Smooth muscle cell (in vitro differentiated cells): Measurements from ENCODE around the gene SYVN1. TPM values are rescaled to one million over a fixed set of nuclear protein-coding genes. Genes with fewer than 3 reads are reported as not detected.

Source experiments
- DNase-seq: peaks from one replicate; lab custom pipeline; 2025; ENCODE audit not compliant: unreplicated experiment; lab: John Stamatoyannopoulos, UW
- H2AFZ ChIP-seq: fragments of 200-600 bp; sonication (generic); 2 replicates; pipeline ENCODE4 v1.6.0; 2016; ENCODE audit warnings: antibody characterized with exemption, low read depth, mild to moderate bottlenecking
- H3F3A ChIP-seq: fragments of 200-600 bp; sonication (generic); 2 replicates; pipeline ENCODE4 v1.6.0; 2017; ENCODE audit warnings: antibody characterized with exemption, low read depth
- H3K27ac ChIP-seq: fragments of 200-600 bp; sonication (generic); 2 replicates; pipeline ENCODE4 v1.5.1; 2016; ENCODE audit warnings: low read depth, mild to moderate bottlenecking
- H3K27me3 ChIP-seq: fragments of 200-600 bp; sonication (generic); 2 replicates; pipeline ENCODE4 v1.6.1; 2016; ENCODE audit warnings: low read depth, mild to moderate bottlenecking
- H3K36me3 ChIP-seq: fragments of 200-600 bp; sonication (generic); 2 replicates; pipeline ENCODE4 v1.5.1; 2016; ENCODE audit warnings: low read depth
- H3K4me1 ChIP-seq: fragments of 200-600 bp; sonication (generic); 2 replicates; pipeline ENCODE4 v1.5.1; 2016; ENCODE audit warnings: low read depth
- H3K4me2 ChIP-seq: fragments of 200-600 bp; sonication (generic); 2 replicates; pipeline ENCODE4 v1.6.0; 2016; ENCODE audit warnings: mild to moderate bottlenecking
- H3K4me3 ChIP-seq: fragments of 200-600 bp; sonication (generic); 2 replicates; pipeline ENCODE4 v1.5.1; 2016; ENCODE audit warnings: mild to moderate bottlenecking
- H3K79me2 ChIP-seq: fragments of 200-600 bp; sonication (generic); 2 replicates; pipeline ENCODE4 v1.6.0; 2016; ENCODE audit warnings: low read depth, mild to moderate bottlenecking
- H3K9ac ChIP-seq: fragments of 200-600 bp; sonication (generic); 2 replicates; pipeline ENCODE4 v1.6.0; 2016; ENCODE audit warnings: low read depth
- H3K9me3 ChIP-seq: fragments of 200-600 bp; sonication (generic); replicated peaks from 2 replicates; pipeline ENCODE4 v1.5.1; 2016; ENCODE audit warnings: low read depth
- H4K20me1 ChIP-seq: fragments of 200-600 bp; sonication (generic); 2 replicates; pipeline ENCODE4 v1.6.0; 2016; ENCODE audit warnings: low read depth
- WGBS: methylation state at CpG from one replicate; pipeline ENCODE4 v1.1.7; 2016; ENCODE audit warnings: low lambda C conversion rate; 5-methylcytosine and 5-hydroxymethylcytosine counted together
- polyA plus RNA-seq: library from polyadenylated mRNA; unstranded; fragments of >200 nt; fragmentation: Nextera tagmentation; extraction: Ambion mirVana; gene quantifications from 2 replicates; pipeline ENCODE4 v1.2.1, GENCODE V29; 2016
- total RNA-seq: library from RNA; depleted of rRNA; stranded (reverse); fragments of >200 nt; gene quantifications from 2 replicates; pipeline ENCODE4 v1.2.3, GENCODE V29; 2014
- TF ChIP-seq, protein P1 (sequence below): fragments of 200-600 bp; sonication (generic); IDR thresholded peaks from 2 replicates; pipeline ENCODE4 v1.5.1; 2017; ENCODE audit warnings: borderline replicate concordance, mild to moderate bottlenecking, antibody characterized with exemption; ENCODE audit not compliant: insufficient read depth, poor library complexity, severe bottlenecking

Gene SYVN1
- total and polyA plus RNA-seq, 2 experiments from 2014 or later: 30.0 to 52.0 TPM

DNA sequence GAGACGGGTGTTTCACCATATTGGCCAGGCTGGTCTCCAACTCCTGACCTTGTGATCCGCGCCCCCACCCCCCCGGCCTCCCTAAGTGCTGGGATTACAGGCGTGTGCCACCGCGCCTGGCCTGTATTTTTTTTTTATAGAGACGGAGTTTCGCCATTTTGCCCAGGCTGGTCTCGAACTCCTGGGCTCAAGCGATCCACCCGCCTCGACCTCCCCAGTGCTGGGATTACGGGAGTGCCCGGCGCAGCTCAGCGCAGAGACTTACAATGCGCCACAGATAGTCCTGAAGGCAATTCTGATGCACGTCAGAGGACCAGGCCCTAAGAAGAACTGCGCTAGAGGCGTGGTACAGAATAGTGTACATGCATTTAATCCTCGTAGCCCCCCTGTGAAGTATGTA, 38.9 kb downstream of the SYVN1 start:
- TF ChIP-seq, protein P1, sequence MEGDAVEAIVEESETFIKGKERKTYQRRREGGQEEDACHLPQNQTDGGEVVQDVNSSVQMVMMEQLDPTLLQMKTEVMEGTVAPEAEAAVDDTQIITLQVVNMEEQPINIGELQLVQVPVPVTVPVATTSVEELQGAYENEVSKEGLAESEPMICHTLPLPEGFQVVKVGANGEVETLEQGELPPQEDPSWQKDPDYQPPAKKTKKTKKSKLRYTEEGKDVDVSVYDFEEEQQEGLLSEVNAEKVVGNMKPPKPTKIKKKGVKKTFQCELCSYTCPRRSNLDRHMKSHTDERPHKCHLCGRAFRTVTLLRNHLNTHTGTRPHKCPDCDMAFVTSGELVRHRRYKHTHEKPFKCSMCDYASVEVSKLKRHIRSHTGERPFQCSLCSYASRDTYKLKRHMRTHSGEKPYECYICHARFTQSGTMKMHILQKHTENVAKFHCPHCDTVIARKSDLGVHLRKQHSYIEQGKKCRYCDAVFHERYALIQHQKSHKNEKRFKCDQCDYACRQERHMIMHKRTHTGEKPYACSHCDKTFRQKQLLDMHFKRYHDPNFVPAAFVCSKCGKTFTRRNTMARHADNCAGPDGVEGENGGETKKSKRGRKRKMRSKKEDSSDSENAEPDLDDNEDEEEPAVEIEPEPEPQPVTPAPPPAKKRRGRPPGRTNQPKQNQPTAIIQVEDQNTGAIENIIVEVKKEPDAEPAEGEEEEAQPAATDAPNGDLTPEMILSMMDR: no peak
- no peak overlapping the region for H3K27ac ChIP-seq
- 94% methylated on average over 22 of the region's 22 CpGs for WGBS

DNA sequence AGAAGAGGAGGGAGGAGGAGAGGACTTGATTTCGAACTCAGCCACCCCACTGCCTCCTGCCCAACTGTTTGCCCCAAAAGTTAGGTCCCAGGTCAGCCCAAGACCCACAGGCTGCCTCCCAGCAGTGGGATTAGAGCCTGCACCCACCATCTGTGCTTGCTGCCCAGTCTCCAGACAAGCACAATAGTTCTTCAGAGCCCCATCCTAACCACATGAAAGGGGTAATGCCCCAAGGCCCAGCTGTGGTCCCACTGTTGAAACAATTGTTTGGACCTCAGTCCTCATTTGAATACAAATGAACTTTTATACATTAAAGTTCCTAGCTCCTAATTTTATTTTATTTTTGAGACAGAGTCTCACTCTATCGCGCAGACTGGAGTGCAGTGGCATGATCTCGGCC, 43.7 kb downstream of the SYVN1 start:
- Histone ChIP-seq H3K27ac (no peak overlapping the region), H3K36me3 (no peaks in the 10 kb centered on the region), H3K4me3 (no peak overlapping the region), H3K79me2 (peaks cover under 1% of the 10 kb centered on the region), H3K4me1 (no peaks in the 10 kb centered on the region), H4K20me1 (no peaks in the 10 kb centered on the region), H3F3A (no peaks in the 10 kb centered on the region), H3K27me3 (no peaks in the 10 kb centered on the region), H3K4me2 (no peak overlapping the region), H3K9me3 (no peaks in the 10 kb centered on the region), H3K9ac (no peak overlapping the region), H2AFZ (no peak overlapping the region)
- TF ChIP-seq, protein P1: no peak
- 96% methylated on average over 4 of the region's 4 CpGs for WGBS
- DNase-seq: no peak

More for the DNA sequence above, 38.9 kb downstream of the SYVN1 start:
- Histone ChIP-seq H3K9ac (no peak overlapping the region), H3K36me3 (no peaks in the 10 kb centered on the region), H3K4me1 (peaks cover 5% of the 10 kb centered on the region), H2AFZ (no peak overlapping the region), H3K79me2 (peaks cover 16% of the 10 kb centered on the region), H3K4me3 (no peak overlapping the region), H4K20me1 (peaks cover 4% of the 10 kb centered on the region), H3K4me2 (no peak overlapping the region), H3K27me3 (no peaks in the 10 kb centered on the region), H3K9me3 (no peaks in the 10 kb centered on the region), H3F3A (no peaks in the 10 kb centered on the region)
- DNase-seq: no peak

DNA sequence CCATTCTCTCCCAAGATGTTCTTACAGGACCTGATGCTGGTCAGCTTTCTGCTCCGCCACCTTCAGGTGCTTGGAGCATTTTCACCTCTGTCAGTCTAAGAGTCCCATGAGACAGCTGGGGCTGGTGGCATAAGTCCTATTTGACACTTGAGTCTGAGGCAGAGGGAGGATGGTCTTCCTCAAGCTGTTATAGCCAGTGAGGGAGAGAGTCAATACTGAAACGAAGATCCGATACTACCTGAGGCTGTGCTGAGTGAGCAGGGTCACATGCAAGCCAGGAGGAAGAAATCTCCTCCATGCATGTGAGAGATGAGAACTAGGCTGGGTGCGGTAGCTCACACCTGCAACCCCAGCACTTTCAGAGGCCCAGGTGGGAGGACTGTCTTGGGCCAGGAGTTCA, 44.7 kb downstream of the SYVN1 start:
- H3K4me1 ChIP-seq: peaks cover 3% of the 10 kb centered on the region
- no peak overlapping the region for H3K4me2 ChIP-seq
- no peaks in the 10 kb centered on the region for H3K27me3 ChIP-seq
- H4K20me1 ChIP-seq: no peaks in the 10 kb centered on the region
- H3K79me2 ChIP-seq: peaks cover 10% of the 10 kb centered on the region
- H2AFZ ChIP-seq: no peak overlapping the region
- no peak overlapping the region for H3K27ac ChIP-seq
- WGBS: 97% methylated on average over 4 of the region's 4 CpGs
- no peaks in the 10 kb centered on the region for H3K9me3 ChIP-seq
- H3K9ac ChIP-seq: no peak overlapping the region
- no peak for DNase-seq
- no peaks in the 10 kb centered on the region for H3K36me3 ChIP-seq
- TF ChIP-seq, protein P1: no peak
- H3F3A ChIP-seq: no peaks in the 10 kb centered on the region
- no peak overlapping the region for H3K4me3 ChIP-seq

DNA sequence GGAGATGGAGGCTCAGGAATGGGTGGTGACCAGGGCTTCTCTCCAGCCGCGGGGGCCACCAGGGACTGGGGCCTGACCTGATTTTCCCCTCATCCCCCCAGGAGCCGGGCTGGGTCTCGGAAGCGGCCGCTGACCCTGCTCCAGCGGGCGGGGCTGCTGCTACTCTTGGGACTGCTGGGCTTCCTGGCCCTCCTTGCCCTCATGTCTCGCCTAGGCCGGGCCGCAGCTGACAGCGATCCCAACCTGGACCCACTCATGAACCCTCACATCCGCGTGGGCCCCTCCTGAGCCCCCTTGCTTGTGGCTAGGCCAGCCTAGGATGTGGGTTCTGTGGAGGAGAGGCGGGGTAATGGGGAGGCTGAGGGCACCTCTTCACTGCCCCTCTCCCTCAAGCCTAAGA, 46.5 kb downstream of the SYVN1 start:
- Histone ChIP-seq H2AFZ (no peak overlapping the region), H3K4me2 (no peak overlapping the region), H3K27me3 (no peaks in the 10 kb centered on the region), H3K9ac (no peak overlapping the region), H3F3A (no peaks in the 10 kb centered on the region), H3K9me3 (no peaks in the 10 kb centered on the region), H3K27ac (no peak overlapping the region), H3K4me3 (no peak overlapping the region), H3K36me3 (no peaks in the 10 kb centered on the region), H4K20me1 (no peaks in the 10 kb centered on the region), H3K79me2 (peaks cover 20% of the 10 kb centered on the region), H3K4me1 (peaks cover 7% of the 10 kb centered on the region)
- DNase-seq: no peak
- WGBS: 98% methylated on average over 15 of the region's 15 CpGs
- TF ChIP-seq, protein P1: no peak
